ENCODE results near the gene HLF.

The HLF gene

GRCh38 chr17:55261311-55261710 lies 3.4 kb upstream of the HLF start:
- no peak overlapping the region for H3K4me3 ChIP-seq (ENCODE audit: low read depth, low read length)
- in situ Hi-C loops (cut with HindIII; ENCODE audit: low sequenced_read_pairs): no loop called here
- no peak for DNase-seq (ENCODE audit: low read depth, low spot score)
- no peak for TF ChIP-seq CTCF (IDR thresholded peaks at IDR 0.05; ENCODE audit: low read depth, low read length)

- no peak overlapping the region for H3K4me3 ChIP-seq (ENCODE audit: low read depth, low read length)
- no peak for TF ChIP-seq CTCF (IDR thresholded peaks at IDR 0.05; ENCODE audit: low read depth, low read length)
- in situ Hi-C loops (cut with HindIII; ENCODE audit: low sequenced_read_pairs): no loop called here
- no peak for DNase-seq (ENCODE audit: low read depth, low spot score)
Measured at GRCh38 chr17:55263569-55264277, 1.0 kb upstream of the HLF start.

GRCh38 chr17:55264278-55264644 lies 499 bp upstream of the HLF start:
- no peak for TF ChIP-seq CTCF (IDR thresholded peaks at IDR 0.05; ENCODE audit: low read depth, low read length)
- DNase-seq (ENCODE audit: low read depth, low spot score): no peak
- H3K4me3 ChIP-seq (ENCODE audit: low read depth, low read length): no peak overlapping the region
- in situ Hi-C loops (cut with HindIII; ENCODE audit: low sequenced_read_pairs): no loop called here

- peak overlapping the region; percentile 36 for H3K4me3 ChIP-seq (ENCODE audit: low read depth, low read length)
- no peak for DNase-seq (ENCODE audit: low read depth, low spot score)
- in situ Hi-C loops (cut with HindIII; ENCODE audit: low sequenced_read_pairs): no loop called here
- TF ChIP-seq CTCF (IDR thresholded peaks at IDR 0.05; ENCODE audit: low read depth, low read length): no peak
Measured at GRCh38 chr17:55265311-55266021, 706 bp downstream of the HLF start.

- H3K4me3 ChIP-seq (ENCODE audit: low read depth, low read length): no peak overlapping the region
- no peak for DNase-seq (ENCODE audit: low read depth, low spot score)
- no peak for TF ChIP-seq CTCF (IDR thresholded peaks at IDR 0.05; ENCODE audit: low read depth, low read length)
- in situ Hi-C loops (cut with HindIII; ENCODE audit: low sequenced_read_pairs): no loop called here
Measured at GRCh38 chr17:55266051-55266957, 1.5 kb downstream of the HLF start.

- no peak overlapping the region for H3K4me3 ChIP-seq (ENCODE audit: low read depth, low read length)
- in situ Hi-C loops (cut with HindIII; ENCODE audit: low sequenced_read_pairs): no loop called here
- no peak for DNase-seq (ENCODE audit: low read depth, low spot score)
- TF ChIP-seq CTCF (IDR thresholded peaks at IDR 0.05; ENCODE audit: low read depth, low read length): no peak
Measured at GRCh38 chr17:55266958-55267688, 2.4 kb downstream of the HLF start.
